GM10248 (cell line): ENCODE measurements around the gene SHISAL1.

Experiments used
- CTCF ChIA-PET: fragments of 300-600 bp; sonication (Branson Sonifier 250); formaldehyde crosslinking; extraction: SDS; loops from one replicate; lab custom pipeline; 2021; ENCODE audit warnings: antibody characterized with exemption; lab: Yijun Ruan, JAX
- POLR2A ChIA-PET: fragments of 350-650 bp; sonication (Branson Sonifier 250); formaldehyde crosslinking; extraction: SDS; loops from one replicate; lab custom pipeline; 2020; ENCODE audit warnings: antibody characterized with exemption; lab: Yijun Ruan, JAX
- DNase-seq: peaks from one replicate; pipeline ENCODE4 v3.0.0; 2012; ENCODE audit errors: extremely low spot score
- CTCF ChIP-seq: IDR thresholded peaks from 2 replicates; pipeline ENCODE4 v1.5.1; 2012; ENCODE audit warnings: mild to moderate bottlenecking, low read depth; ENCODE audit errors: extremely low read depth, missing control alignments, control extremely low read depth

The SHISAL1 gene

GRCh38 chr22:44249376-44250147 lies 63.2 kb downstream of the SHISAL1 start:
- DNase-seq, result no peak
- no peak for TF ChIP-seq CTCF
- POLR2A ChIA-PET, result no interaction called here
- CTCF ChIA-PET, result no interaction called here

GRCh38 chr22:44248926-44249325 lies 63.8 kb downstream of the SHISAL1 start:
- DNase-seq, result no peak
- TF ChIP-seq CTCF, result no peak
- CTCF ChIA-PET, result no interaction called here

GRCh38 chr22:44247923-44248892 lies 64.5 kb downstream of the SHISAL1 start:
- no peak for TF ChIP-seq CTCF
- no peak for DNase-seq
- CTCF ChIA-PET, result no interaction called here
- POLR2A ChIA-PET, result no interaction called here

More at GRCh38 chr22:44248926-44249325, 63.8 kb downstream of the SHISAL1 start:
- POLR2A ChIA-PET, result no interaction called here

- POLR2A ChIA-PET, result no interaction called here
- CTCF ChIA-PET, result no interaction called here
- TF ChIP-seq CTCF, result no peak
- DNase-seq, result no peak
Measured at GRCh38 chr22:44247346-44247745, 65.4 kb downstream of the SHISAL1 start.

- TF ChIP-seq CTCF, result no peak
- ChIA-PET POLR2A (no interaction called here), CTCF (no interaction called here)
- DNase-seq, result no peak
Measured at GRCh38 chr22:44246615-44247326, 66.0 kb downstream of the SHISAL1 start.

- no peak for DNase-seq
- POLR2A ChIA-PET, result no interaction called here
- CTCF ChIA-PET, result interaction anchor here (0.7 kb wide), 1 partner anchor 13 kb away, joined by 3 read pairs; no protein-coding TSS in a partner anchor
- no peak for TF ChIP-seq CTCF
Measured at GRCh38 chr22:44245867-44246266, 66.9 kb downstream of the SHISAL1 start.
